ENCODE results near the gene COBLL1. TPM values are rescaled to one million over a fixed set of nuclear protein-coding genes. Genes with fewer than 3 reads are reported as not detected.

Gene COBLL1
- total and polyA plus RNA-seq, 5 donors, result 3.2 to 9.2 (median 8.4) TPM

- no peaks in the 10 kb centered on the region for H3K9me3 ChIP-seq (ENCODE audit: control insufficient read depth, low read length)
- intact Hi-C loops (cut with DNase I), result no loop called here
- no peaks in the 10 kb centered on the region for H3K27me3 ChIP-seq (ENCODE audit: control insufficient read depth, insufficient read depth)
- H3K27ac ChIP-seq (ENCODE audit: low read length), result no peak overlapping the region
- H3K4me3 ChIP-seq (ENCODE audit: low read length), result no peak overlapping the region
- no peaks in the 10 kb centered on the region for H3K4me1 ChIP-seq (ENCODE audit: control insufficient read depth, insufficient read depth, low read length)
- no peak for ATAC-seq
- DNase-seq, result no peak
- WGBS, result 74% methylated on average over 4 of the region's 4 CpGs
These were observed 169.8 kb downstream of the COBLL1 start for GRCh38 chr2:164671664-164672396.

GRCh38 chr2:164669291-164669690 lies 172.3 kb downstream of the COBLL1 start:
- Histone ChIP-seq H3K4me3 (ENCODE audit: low read length) (no peak overlapping the region), H3K27ac (ENCODE audit: low read length) (no peak overlapping the region), H3K4me1 (ENCODE audit: control insufficient read depth, insufficient read depth, low read length) (no peaks in the 10 kb centered on the region), H3K27me3 (ENCODE audit: control insufficient read depth, insufficient read depth) (no peaks in the 10 kb centered on the region), H3K9me3 (ENCODE audit: control insufficient read depth, low read length) (no peaks in the 10 kb centered on the region)
- DNase-seq, result no peak
- intact Hi-C loops (cut with DNase I), result no loop called here
- no peak for ATAC-seq

GRCh38 chr2:164667566-164667965 lies 174.1 kb downstream of the COBLL1 start:
- H3K4me1 ChIP-seq (ENCODE audit: control insufficient read depth, insufficient read depth, low read length), result no peaks in the 10 kb centered on the region
- DNase-seq (no peak), ATAC-seq (no peak)
- H3K9me3 ChIP-seq (ENCODE audit: control insufficient read depth, low read length), result no peaks in the 10 kb centered on the region
- H3K27ac ChIP-seq (ENCODE audit: low read length), result no peak overlapping the region
- 88% methylated on average over 2 of the region's 2 CpGs for WGBS
- H3K27me3 ChIP-seq (ENCODE audit: control insufficient read depth, insufficient read depth), result no peaks in the 10 kb centered on the region
- intact Hi-C loops (cut with DNase I), result no loop called here
- no peak overlapping the region for H3K4me3 ChIP-seq (ENCODE audit: low read length)

DNA sequence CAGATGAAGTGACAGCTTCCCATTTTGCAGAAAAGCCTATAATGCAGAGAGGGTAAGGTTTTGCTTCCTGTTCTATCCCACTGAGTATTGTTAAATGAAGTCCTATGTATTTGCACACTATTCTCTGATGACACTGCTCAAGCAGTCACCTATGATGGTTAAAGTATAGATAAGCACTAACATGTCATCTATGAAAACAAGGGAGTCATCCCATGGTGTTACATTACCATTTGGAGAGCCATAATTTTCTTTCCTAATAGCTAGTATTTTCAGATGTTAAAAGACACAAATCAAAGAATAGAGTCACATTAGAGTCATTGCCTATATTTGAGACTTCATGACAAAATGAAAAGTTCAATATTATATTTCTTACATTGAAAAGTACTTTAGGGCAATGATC lies 177.6 kb downstream of the COBLL1 start:
- DNase-seq (no peak), ATAC-seq (no peak)
- no peaks in the 10 kb centered on the region for H3K27me3 ChIP-seq (ENCODE audit: control insufficient read depth, insufficient read depth)
- intact Hi-C loops (cut with DNase I), result no loop called here
- no peaks in the 10 kb centered on the region for H3K9me3 ChIP-seq (ENCODE audit: control insufficient read depth, low read length)
- no peaks in the 10 kb centered on the region for H3K4me1 ChIP-seq (ENCODE audit: control insufficient read depth, insufficient read depth, low read length)
- H3K4me3 ChIP-seq (ENCODE audit: low read length), result no peak overlapping the region
- no peak overlapping the region for H3K27ac ChIP-seq (ENCODE audit: low read length)

DNA sequence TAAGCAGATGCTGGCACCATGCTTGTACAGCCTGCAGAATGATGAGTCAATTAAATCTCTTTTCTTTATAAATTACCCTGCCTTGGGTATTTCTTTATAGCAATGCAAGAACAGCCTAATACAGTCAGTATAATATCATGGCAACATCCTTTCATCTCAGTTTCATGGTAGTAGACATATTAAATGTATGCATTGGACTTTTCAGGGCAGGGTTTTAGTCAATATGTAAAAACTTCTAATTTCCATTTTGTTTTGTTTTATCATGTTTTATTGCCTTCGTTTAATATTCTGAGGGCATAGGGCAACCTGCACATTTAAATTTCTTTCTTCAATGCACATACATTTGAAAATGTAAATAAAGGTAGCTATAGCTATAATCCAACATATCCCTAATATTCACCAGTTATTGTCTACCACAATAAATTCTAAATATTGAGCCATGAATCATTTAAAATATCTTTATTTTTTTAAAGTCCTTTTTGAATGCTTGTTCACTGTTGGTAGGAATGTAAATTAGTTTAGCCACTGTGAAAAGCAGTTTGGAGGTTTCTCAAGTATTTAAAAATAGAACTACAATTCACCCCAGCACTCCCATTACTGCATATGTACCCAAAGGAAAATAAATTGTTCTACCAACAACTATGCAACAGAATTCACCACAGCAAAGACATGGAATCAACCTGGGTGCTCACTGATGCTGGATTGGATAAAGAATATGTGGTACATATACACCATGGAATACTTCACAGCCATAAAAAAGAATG lies 178.6 kb downstream of the COBLL1 start:
- DNase-seq (no peak), ATAC-seq (no peak)
- intact Hi-C loops (cut with DNase I), result no loop called here
- Histone ChIP-seq H3K4me1 (ENCODE audit: control insufficient read depth, insufficient read depth, low read length) (no peaks in the 10 kb centered on the region), H3K9me3 (ENCODE audit: control insufficient read depth, low read length) (no peaks in the 10 kb centered on the region), H3K27me3 (ENCODE audit: control insufficient read depth, insufficient read depth) (no peaks in the 10 kb centered on the region), H3K27ac (ENCODE audit: low read length) (no peak overlapping the region), H3K4me3 (ENCODE audit: low read length) (no peak overlapping the region)
- WGBS, result 90% methylated on average over 1 of the region's 1 CpG

GRCh38 chr2:164662066-164662465 lies 179.6 kb downstream of the COBLL1 start:
- H3K4me1 ChIP-seq (ENCODE audit: control insufficient read depth, insufficient read depth, low read length), result no peaks in the 10 kb centered on the region
- H3K27me3 ChIP-seq (ENCODE audit: control insufficient read depth, insufficient read depth), result no peaks in the 10 kb centered on the region
- H3K27ac ChIP-seq (ENCODE audit: low read length), result no peak overlapping the region
- WGBS, result 45% methylated on average over 1 of the region's 1 CpG
- H3K9me3 ChIP-seq (ENCODE audit: control insufficient read depth, low read length), result no peaks in the 10 kb centered on the region
- intact Hi-C loops (cut with DNase I), result no loop called here
- H3K4me3 ChIP-seq (ENCODE audit: low read length), result no peak overlapping the region
- ATAC-seq (peak; percentile 51 to 74), DNase-seq (no peak)

- Histone ChIP-seq H3K4me1 (ENCODE audit: control insufficient read depth, insufficient read depth, low read length) (no peaks in the 10 kb centered on the region), H3K27ac (ENCODE audit: low read length) (no peak overlapping the region), H3K4me3 (ENCODE audit: low read length) (no peak overlapping the region), H3K27me3 (ENCODE audit: control insufficient read depth, insufficient read depth) (no peaks in the 10 kb centered on the region), H3K9me3 (ENCODE audit: control insufficient read depth, low read length) (no peaks in the 10 kb centered on the region)
- ATAC-seq (no peak), DNase-seq (no peak)
- intact Hi-C loops (cut with DNase I), result no loop called here
These were observed 180.3 kb downstream of the COBLL1 start for GRCh38 chr2:164661349-164661748.

DNA sequence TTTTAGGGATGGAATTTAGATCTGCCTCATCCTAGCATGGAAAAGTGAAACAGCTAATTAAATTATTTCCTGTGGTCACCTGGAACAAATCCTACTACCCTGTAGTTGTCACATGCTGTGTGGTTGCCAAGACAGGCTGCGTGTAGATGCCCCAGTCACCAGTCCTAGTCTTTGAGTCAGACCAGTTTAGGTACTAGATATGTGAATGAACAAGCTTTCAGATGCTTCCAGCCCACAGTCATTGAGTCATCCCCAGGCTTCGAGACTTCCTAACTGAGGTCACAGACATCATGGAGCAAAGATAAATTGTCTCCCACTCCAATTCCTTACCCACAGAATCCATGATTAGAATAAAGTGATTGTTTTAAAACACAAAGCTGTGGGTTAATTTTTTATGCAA lies 184.5 kb downstream of the COBLL1 start:
- Histone ChIP-seq H3K9me3 (ENCODE audit: control insufficient read depth, low read length) (no peaks in the 10 kb centered on the region), H3K4me3 (ENCODE audit: low read length) (no peak overlapping the region), H3K27me3 (ENCODE audit: control insufficient read depth, insufficient read depth) (no peaks in the 10 kb centered on the region), H3K27ac (ENCODE audit: low read length) (no peak overlapping the region), H3K4me1 (ENCODE audit: control insufficient read depth, insufficient read depth, low read length) (no peaks in the 10 kb centered on the region)
- ATAC-seq (no peak), DNase-seq (no peak)
- intact Hi-C loops (cut with DNase I), result no loop called here
- 84% methylated on average over 2 of the region's 2 CpGs for WGBS

DNA sequence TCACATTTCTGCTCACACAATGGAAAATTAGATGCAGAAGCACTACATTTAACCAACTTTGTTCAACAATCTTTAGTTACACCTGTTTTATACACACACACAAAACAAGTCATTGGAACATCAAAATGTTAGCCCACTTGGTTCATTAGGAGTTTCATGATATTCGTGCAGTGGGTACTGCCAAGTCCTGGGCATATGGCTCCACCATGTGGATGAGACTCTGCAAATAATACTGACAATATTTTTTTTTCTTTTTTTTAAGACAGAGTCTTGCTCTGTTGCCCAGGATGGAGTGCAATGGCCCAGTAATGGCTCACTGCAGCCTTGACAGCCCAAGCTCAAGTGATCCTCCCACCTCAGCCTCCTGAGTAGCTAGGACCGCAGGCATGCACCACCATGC lies 185.9 kb downstream of the COBLL1 start:
- DNase-seq (no peak), ATAC-seq (no peak)
- Histone ChIP-seq H3K4me3 (ENCODE audit: low read length) (no peak overlapping the region), H3K9me3 (ENCODE audit: control insufficient read depth, low read length) (no peaks in the 10 kb centered on the region), H3K27me3 (ENCODE audit: control insufficient read depth, insufficient read depth) (no peaks in the 10 kb centered on the region), H3K4me1 (ENCODE audit: control insufficient read depth, insufficient read depth, low read length) (no peaks in the 10 kb centered on the region), H3K27ac (ENCODE audit: low read length) (no peak overlapping the region)
- 90% methylated on average over 2 of the region's 2 CpGs for WGBS
- intact Hi-C loops (cut with DNase I), result no loop called here

- intact Hi-C loops (cut with DNase I), result no loop called here
- no peaks in the 10 kb centered on the region for H3K4me1 ChIP-seq (ENCODE audit: control insufficient read depth, insufficient read depth, low read length)
- H3K9me3 ChIP-seq (ENCODE audit: control insufficient read depth, low read length), result no peaks in the 10 kb centered on the region
- no peak overlapping the region for H3K4me3 ChIP-seq (ENCODE audit: low read length)
- ATAC-seq (no peak), DNase-seq (no peak)
- no peak overlapping the region for H3K27ac ChIP-seq (ENCODE audit: low read length)
- H3K27me3 ChIP-seq (ENCODE audit: control insufficient read depth, insufficient read depth), result no peaks in the 10 kb centered on the region
These were observed 186.3 kb downstream of the COBLL1 start for GRCh38 chr2:164655336-164655735.

- no peak overlapping the region for H3K27ac ChIP-seq (ENCODE audit: low read length)
- H3K27me3 ChIP-seq (ENCODE audit: control insufficient read depth, insufficient read depth), result no peaks in the 10 kb centered on the region
- intact Hi-C loops (cut with DNase I), result no loop called here
- DNase-seq (no peak), ATAC-seq (peak in 1 of 2 donors; percentile 52)
- 42% methylated on average over 1 of the region's 1 CpG for WGBS
- no peaks in the 10 kb centered on the region for H3K9me3 ChIP-seq (ENCODE audit: control insufficient read depth, low read length)
- H3K4me1 ChIP-seq (ENCODE audit: control insufficient read depth, insufficient read depth, low read length), result no peaks in the 10 kb centered on the region
- H3K4me3 ChIP-seq (ENCODE audit: low read length), result no peak overlapping the region
These were observed 190.3 kb downstream of the COBLL1 start for GRCh38 chr2:164651361-164651760.

Data from right cardiac atrium (tissue), 5 donors.